ENCODE measurements around the gene HOXB6. TPM values are rescaled to one million over a fixed set of nuclear protein-coding genes. Genes with fewer than 3 reads are reported as not detected.

Gene HOXB6
- total RNA-seq, 5 donors from 2014 or later (not counting 1 experiment from before 2014, with no cell fraction given), result 0.16 to 0.33 TPM; not detected in 3

DNA sequence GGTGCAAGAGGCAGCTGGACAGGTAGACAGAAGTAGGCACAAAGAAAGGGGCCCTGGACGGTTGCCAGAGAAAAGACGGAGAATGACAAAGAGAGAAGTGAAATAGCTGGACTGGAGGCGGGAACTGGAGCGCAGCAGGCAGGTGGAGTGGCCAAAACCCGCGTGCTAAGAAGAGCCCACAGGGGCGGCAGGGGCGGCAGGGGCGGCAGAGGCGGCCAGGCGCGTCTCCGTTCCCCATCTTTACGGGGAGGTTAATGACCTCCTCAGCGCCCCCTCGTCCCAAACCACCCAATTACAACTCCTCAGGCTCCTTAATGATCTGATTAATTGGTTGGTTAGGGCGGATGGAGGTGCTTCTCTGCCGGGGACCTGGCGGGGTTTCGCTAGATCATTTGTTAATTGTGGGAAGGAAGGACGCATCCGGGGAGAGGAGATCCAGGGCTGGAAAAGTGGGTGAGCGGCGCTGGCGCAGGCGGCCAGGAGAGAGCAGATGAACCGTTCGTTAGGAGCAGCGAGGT, 36.8 kb upstream of the HOXB6 start:
- no peak overlapping the region for H3K27ac ChIP-seq (ENCODE audit: low read length)
- no peaks in the 10 kb centered on the region for H3K9me3 ChIP-seq
- peaks cover 26 to 78% of the 10 kb centered on the region in 2 experiments for H3K27me3 ChIP-seq (replicated peaks in 1 of 2; ENCODE audit: control insufficient read depth in 2 of 2, extremely low read depth in 1 of 2, insufficient read depth in 2 of 2, low read length in 1 of 2)
- Mint-ChIP-seq H3K4me1 (peaks cover 20 to 25% (median 24%) of the 10 kb centered on the region in 3 donors), H3K27me3 (peaks cover 72 to 94% of the 10 kb centered on the region in 2 donors), H3K9me3 (no peaks in the 10 kb centered on the region), H3K27ac (peak overlapping the region in 1 of 2 donors; percentile 72), H3K36me3 (no peaks in the 10 kb centered on the region), H3K4me3 (peak overlapping the region in 1 of 3 donors; percentile 9)
- H3K36me3 ChIP-seq (ENCODE audit: control insufficient read depth in 2 of 2, extremely low read depth in 1 of 2, insufficient read depth in 1 of 2, low read length in 1 of 2), result no peaks in the 10 kb centered on the region
- H3K4me3 ChIP-seq (ENCODE audit: control insufficient read depth in 1 of 2, extremely low read depth in 1 of 2, low read length in 1 of 2), result no peak overlapping the region
- POLR2A ChIA-PET, result no interaction called here
- CTCF ChIA-PET, result no interaction called here
- 16% methylated on average over 15 of the region's 29 CpGs for WGBS (ENCODE audit: insufficient coverage)
- DNase-seq, result no peak
- ATAC-seq (replicated peaks in 1 of 4), result no peak
- peaks cover 3 to 25% of the 10 kb centered on the region in 2 experiments for H3K4me1 ChIP-seq (ENCODE audit: control insufficient read depth in 1 of 2, extremely low read depth in 1 of 2, insufficient read depth in 2 of 2, low read length in 2 of 2)

DNA sequence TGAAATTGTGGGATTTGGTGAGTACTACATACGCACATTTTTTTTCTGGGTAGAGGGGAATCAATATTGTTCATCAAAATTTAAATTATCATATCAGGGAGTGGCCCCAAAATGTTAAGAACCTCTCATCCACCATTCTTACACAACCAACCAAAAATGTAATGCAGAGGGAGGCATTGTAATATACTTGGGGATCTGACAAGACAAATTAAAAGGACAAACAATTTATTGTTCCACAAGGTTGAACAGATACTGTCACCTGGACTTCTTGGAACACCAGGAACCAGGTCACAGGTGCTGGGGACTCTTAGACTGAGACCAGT, 36.0 kb upstream of the HOXB6 start:
- Mint-ChIP-seq H3K27me3 (peaks cover 71 to 97% of the 10 kb centered on the region in 2 donors), H3K9me3 (no peaks in the 10 kb centered on the region), H3K27ac (no peak overlapping the region), H3K36me3 (no peaks in the 10 kb centered on the region), H3K4me3 (no peak overlapping the region), H3K4me1 (peaks cover 23 to 26% (median 26%) of the 10 kb centered on the region in 3 donors)
- H3K4me1 ChIP-seq (ENCODE audit: control insufficient read depth in 1 of 2, extremely low read depth in 1 of 2, insufficient read depth in 2 of 2, low read length in 2 of 2), result peaks cover 0 to 23% of the 10 kb centered on the region in 2 experiments
- WGBS (ENCODE audit: insufficient coverage), result no CpG with 5 or more reads among the region's 1 CpG
- peaks cover 28 to 78% of the 10 kb centered on the region in 2 experiments for H3K27me3 ChIP-seq (replicated peaks in 1 of 2; ENCODE audit: control insufficient read depth in 2 of 2, extremely low read depth in 1 of 2, insufficient read depth in 2 of 2, low read length in 1 of 2)
- no peak for DNase-seq
- ChIA-PET POLR2A (no interaction called here), CTCF (interaction anchor here in 1 of 2 donors (1.0 kb wide), 1 partner anchor 15 kb away, joined by 3 read pairs; no protein-coding TSS in a partner anchor)
- H3K9me3 ChIP-seq, result no peaks in the 10 kb centered on the region
- H3K27ac ChIP-seq (ENCODE audit: low read length), result no peak overlapping the region
- H3K36me3 ChIP-seq (ENCODE audit: control insufficient read depth in 2 of 2, extremely low read depth in 1 of 2, insufficient read depth in 1 of 2, low read length in 1 of 2), result no peaks in the 10 kb centered on the region
- ATAC-seq (replicated peaks in 1 of 4), result no peak
- no peak overlapping the region for H3K4me3 ChIP-seq (ENCODE audit: control insufficient read depth in 1 of 2, extremely low read depth in 1 of 2, low read length in 1 of 2)

DNA sequence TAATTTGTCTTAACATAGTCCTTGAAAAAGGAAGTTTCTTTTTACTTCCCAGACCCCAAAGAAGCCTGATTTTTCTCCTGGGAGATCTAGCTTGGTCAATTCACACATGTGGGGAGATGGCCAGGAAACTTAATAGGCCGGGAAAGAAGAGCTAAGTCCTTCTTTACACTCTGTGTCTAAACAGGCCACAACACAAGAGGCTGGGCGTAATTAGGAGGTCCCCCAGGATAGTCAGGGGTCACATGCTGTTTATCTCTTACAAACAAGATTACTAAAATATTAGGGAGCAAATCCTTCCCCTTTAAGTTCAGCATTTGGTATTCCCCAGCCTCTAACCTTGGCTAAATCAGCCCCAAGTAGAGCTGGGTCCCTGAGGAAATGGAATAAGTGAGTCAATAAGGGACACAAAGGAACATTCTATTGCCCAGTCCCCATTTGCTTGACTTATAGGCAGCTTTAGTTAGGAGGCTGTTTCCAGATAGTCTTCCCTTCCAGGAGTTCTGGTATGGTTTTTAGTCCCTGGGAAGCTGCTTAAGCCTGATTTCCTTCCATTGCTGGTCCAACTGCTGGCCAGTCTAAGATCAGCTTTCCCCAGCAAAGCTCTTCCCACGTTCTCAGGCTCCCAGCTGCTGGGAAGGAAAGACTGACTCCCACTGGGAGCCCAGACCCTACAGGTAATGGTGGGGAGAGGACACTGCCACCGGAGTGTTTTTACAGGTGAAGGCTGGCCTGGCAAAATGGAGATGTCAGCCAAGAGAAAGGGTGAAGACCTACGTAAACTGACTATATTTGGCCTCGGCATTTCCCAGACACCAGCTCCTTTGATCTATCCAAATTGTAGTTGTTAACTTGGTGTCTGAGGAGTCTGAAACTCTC, 35.4 kb upstream of the HOXB6 start:
- Histone ChIP-seq H3K4me3 (ENCODE audit: control insufficient read depth in 1 of 2, extremely low read depth in 1 of 2, low read length in 1 of 2) (no peak overlapping the region), H3K36me3 (ENCODE audit: control insufficient read depth in 2 of 2, extremely low read depth in 1 of 2, insufficient read depth in 1 of 2, low read length in 1 of 2) (no peaks in the 10 kb centered on the region), H3K4me1 (ENCODE audit: control insufficient read depth in 1 of 2, extremely low read depth in 1 of 2, insufficient read depth in 2 of 2, low read length in 2 of 2) (peaks cover 0 to 20% of the 10 kb centered on the region in 2 experiments), H3K27ac (ENCODE audit: low read length) (no peak overlapping the region), H3K9me3 (no peaks in the 10 kb centered on the region), H3K27me3 (replicated peaks in 1 of 2; ENCODE audit: control insufficient read depth in 2 of 2, extremely low read depth in 1 of 2, insufficient read depth in 2 of 2, low read length in 1 of 2) (peaks cover 31 to 80% of the 10 kb centered on the region in 2 experiments)
- DNase-seq, result no peak
- ChIA-PET POLR2A (no interaction called here), CTCF (interaction anchor here (0.5 to 1.0 kb wide), 2 partner anchors 15 to 166 kb away, joined by 3 read pairs; no protein-coding TSS in a partner anchor)
- WGBS (ENCODE audit: insufficient coverage), result no CpG with 5 or more reads among the region's 6 CpGs
- no peak for ATAC-seq (replicated peaks in 1 of 4)
- Mint-ChIP-seq H3K27me3 (peaks cover 71 to 97% of the 10 kb centered on the region in 2 donors), H3K36me3 (no peaks in the 10 kb centered on the region), H3K27ac (no peak overlapping the region), H3K4me3 (no peak overlapping the region), H3K9me3 (no peaks in the 10 kb centered on the region), H3K4me1 (peaks cover 19 to 23% (median 21%) of the 10 kb centered on the region in 3 donors)

DNA sequence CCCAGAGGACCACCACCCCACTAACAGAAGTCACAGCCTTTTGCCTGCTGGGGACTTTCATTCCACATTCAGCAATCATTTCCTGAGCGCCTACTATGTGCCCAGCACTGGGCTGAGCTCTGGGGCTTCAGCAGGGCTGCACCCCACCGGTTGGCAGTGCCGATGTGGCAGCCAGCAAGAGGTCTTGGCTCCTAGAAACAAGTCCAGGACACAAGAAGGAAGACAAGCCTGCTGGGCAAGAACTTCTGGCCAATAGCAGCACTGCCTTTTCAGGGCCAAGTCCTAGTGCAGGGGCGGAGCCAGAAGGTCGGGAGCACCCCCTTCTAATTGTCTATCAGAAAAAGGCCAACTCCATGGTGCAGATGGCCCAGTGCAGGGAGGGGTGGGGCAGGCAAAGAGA, 34.4 kb upstream of the HOXB6 start:
- no peaks in the 10 kb centered on the region for H3K36me3 Mint-ChIP-seq
- no peak overlapping the region for H3K27ac Mint-ChIP-seq
- H3K27me3 ChIP-seq (replicated peaks in 1 of 2; ENCODE audit: control insufficient read depth in 2 of 2, extremely low read depth in 1 of 2, insufficient read depth in 2 of 2, low read length in 1 of 2), result peaks cover 27 to 81% of the 10 kb centered on the region in 2 experiments

DNA sequence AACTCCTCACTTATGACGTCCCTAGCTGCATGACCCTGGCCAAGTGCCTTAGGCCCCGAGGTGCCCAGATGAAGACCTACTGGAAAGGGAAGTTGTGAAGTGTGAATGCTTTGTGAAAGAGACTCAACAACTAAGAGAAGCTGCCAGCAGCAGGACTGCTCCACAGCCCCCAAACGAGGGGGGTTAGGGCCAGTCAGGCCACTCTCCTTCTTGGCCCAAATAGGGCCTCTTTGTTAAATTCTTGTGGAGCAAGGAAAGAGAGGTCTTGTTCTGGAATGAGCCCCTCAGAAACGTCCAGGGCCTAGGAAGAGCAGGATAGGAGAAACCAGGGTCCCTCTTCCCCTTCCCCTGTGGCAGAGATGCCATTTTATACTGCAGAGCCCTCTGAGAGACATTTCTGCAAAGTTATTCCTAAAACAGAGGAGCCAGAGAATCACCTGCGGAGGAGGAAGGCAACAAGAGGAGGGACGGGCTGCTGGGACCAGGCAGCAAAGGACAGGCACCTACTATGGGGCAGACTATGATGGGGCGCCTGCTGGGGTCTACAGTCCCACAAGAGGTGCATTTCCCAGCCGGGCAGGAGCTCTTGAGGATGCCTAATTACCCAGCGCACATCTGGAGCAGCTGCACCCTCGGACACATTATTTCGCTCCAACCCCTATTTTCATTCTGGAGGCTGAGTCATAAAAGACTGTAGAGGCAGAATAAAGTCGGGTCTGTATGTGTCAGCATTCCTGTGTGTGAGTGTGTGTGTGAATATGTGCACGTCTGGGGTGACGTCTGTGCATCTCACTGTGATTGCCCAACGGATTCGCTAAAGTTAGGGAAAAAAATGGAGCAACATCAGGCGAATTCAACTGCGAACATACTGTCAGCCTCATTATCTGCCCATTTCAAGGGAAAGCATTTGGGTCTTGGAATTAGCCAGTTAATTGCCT, 32.8 kb upstream of the HOXB6 start:
- H3K4me1 Mint-ChIP-seq, result peaks cover 19 to 29% (median 28%) of the 10 kb centered on the region in 3 donors
- Histone ChIP-seq H3K27me3 (replicated peaks in 1 of 2; ENCODE audit: control insufficient read depth in 2 of 2, extremely low read depth in 1 of 2, insufficient read depth in 2 of 2, low read length in 1 of 2) (peaks cover 23 to 83% of the 10 kb centered on the region in 2 experiments), H3K4me1 (ENCODE audit: control insufficient read depth in 1 of 2, extremely low read depth in 1 of 2, insufficient read depth in 2 of 2, low read length in 2 of 2) (peaks cover 0 to 31% of the 10 kb centered on the region in 2 experiments), H3K27ac (ENCODE audit: low read length) (no peak overlapping the region), H3K9me3 (no peaks in the 10 kb centered on the region), H3K36me3 (ENCODE audit: control insufficient read depth in 2 of 2, extremely low read depth in 1 of 2, insufficient read depth in 1 of 2, low read length in 1 of 2) (no peaks in the 10 kb centered on the region), H3K4me3 (ENCODE audit: control insufficient read depth in 1 of 2, extremely low read depth in 1 of 2, low read length in 1 of 2) (no peak overlapping the region)
- ATAC-seq (replicated peaks in 1 of 4) (no peak), DNase-seq (no peak)
- no peaks in the 10 kb centered on the region for H3K36me3 Mint-ChIP-seq
- no peaks in the 10 kb centered on the region for H3K9me3 Mint-ChIP-seq
- CTCF ChIA-PET, result interaction anchor here in 1 of 2 donors (0.9 to 1.0 kb wide), 2 partner anchors 383 to 572 kb away, joined by 3 to 4 read pairs; no protein-coding TSS in a partner anchor
- peak overlapping the region in 1 of 2 donors; percentile 51 for H3K27ac Mint-ChIP-seq
- POLR2A ChIA-PET, result no interaction called here
- 72% methylated on average over 12 of the region's 18 CpGs for WGBS (ENCODE audit: insufficient coverage)
- H3K27me3 Mint-ChIP-seq, result peaks cover 66 to 96% of the 10 kb centered on the region in 2 donors
- H3K4me3 Mint-ChIP-seq, result no peak overlapping the region

More for the DNA sequence above, 34.4 kb upstream of the HOXB6 start:
- Mint-ChIP-seq H3K27me3 (peaks cover 69 to 97% of the 10 kb centered on the region in 2 donors), H3K9me3 (no peaks in the 10 kb centered on the region), H3K4me3 (no peak overlapping the region), H3K4me1 (peaks cover 19 to 26% (median 23%) of the 10 kb centered on the region in 3 donors)
- Histone ChIP-seq H3K36me3 (ENCODE audit: control insufficient read depth in 2 of 2, extremely low read depth in 1 of 2, insufficient read depth in 1 of 2, low read length in 1 of 2) (no peaks in the 10 kb centered on the region), H3K27ac (ENCODE audit: low read length) (no peak overlapping the region), H3K4me1 (ENCODE audit: control insufficient read depth in 1 of 2, extremely low read depth in 1 of 2, insufficient read depth in 2 of 2, low read length in 2 of 2) (peaks cover 0 to 25% of the 10 kb centered on the region in 2 experiments), H3K4me3 (ENCODE audit: control insufficient read depth in 1 of 2, extremely low read depth in 1 of 2, low read length in 1 of 2) (no peak overlapping the region), H3K9me3 (no peaks in the 10 kb centered on the region)
- ATAC-seq (replicated peaks in 1 of 4) (no peak), DNase-seq (no peak)
- 96% methylated on average over 3 of the region's 5 CpGs for WGBS (ENCODE audit: insufficient coverage)
- ChIA-PET POLR2A (interaction anchor here in 1 of 2 donors (0.7 kb wide), 1 partner anchor 634 kb away, joined by 3 read pairs; no protein-coding TSS in a partner anchor), CTCF (interaction anchor here in 1 of 2 donors (0.6 kb wide), 1 partner anchor 237 kb away, joined by 5 read pairs; no protein-coding TSS in a partner anchor)

All from T-cell (primary cell).